ENCODE data around the gene NAGK. TPM values are rescaled to one million over a fixed set of nuclear protein-coding genes. Genes with fewer than 3 reads are reported as not detected.

Gene NAGK
- total and polyA plus RNA-seq, 12 donors: 40.4 to 99.8 (median 46.0) TPM

GRCh38 chr2:71063216-71063615, 5.2 kb upstream of the NAGK start:
- no peak for TF ChIP-seq CTCF (IDR thresholded peaks at IDR 0.05)
- H3K36me3 ChIP-seq: no peaks in the 10 kb centered on the region
- H3K9me3 ChIP-seq: no peaks in the 10 kb centered on the region
- H3K4me1 ChIP-seq: peaks cover 0 to 49% (median 9%) of the 10 kb centered on the region in 9 donors
- intact Hi-C loops (cut with DNase I): loop anchor here in 1 of 10 donors (5.0 kb wide), 1 partner anchor 66 kb away; no protein-coding TSS in a partner anchor
- H3K4me3 ChIP-seq: no peak overlapping the region
- peak overlapping the region in 1 of 10 donors; percentile 90 for H3K27ac ChIP-seq
- ATAC-seq: no peak
- peaks cover 0 to 23% (median 5%) of the 10 kb centered on the region in 7 donors for H3K27me3 ChIP-seq
- 65 to 81% methylated on average over 1 of the region's 1 CpG for WGBS, 2 donors
- DNase-seq: no peak

DNA sequence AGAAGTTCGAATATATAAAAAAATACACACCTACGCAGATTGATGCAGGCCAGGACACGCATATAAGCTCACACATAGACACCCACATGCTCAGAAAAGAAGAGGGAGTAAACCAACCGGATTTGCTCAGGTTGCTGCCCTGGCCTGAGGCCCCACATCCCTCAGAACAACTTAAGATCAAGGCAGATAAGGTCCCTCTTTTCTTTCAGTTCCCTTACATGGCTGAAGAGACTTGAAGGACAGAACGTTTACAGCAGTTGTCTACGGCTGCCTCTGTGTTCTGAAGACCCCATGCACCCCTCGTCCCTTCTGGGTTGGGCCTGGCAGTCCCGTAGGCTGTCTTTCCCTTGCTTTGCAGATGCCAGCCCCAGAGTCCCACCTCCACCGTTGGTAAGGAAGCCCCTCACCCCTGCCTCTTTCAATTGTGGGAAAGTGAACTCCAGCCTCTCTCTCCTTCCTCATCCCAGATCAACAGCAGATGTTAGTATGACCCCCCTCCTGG, 4.3 kb upstream of the NAGK start:
- Histone ChIP-seq H3K27me3 (peaks cover 0 to 23% (median 5%) of the 10 kb centered on the region in 7 donors), H3K36me3 (no peaks in the 10 kb centered on the region), H3K4me3 (peak overlapping the region in 2 of 10 donors; percentile 14 to 36), H3K4me1 (peaks cover under 1 to 51% (median 12%) of the 10 kb centered on the region in 9 donors), H3K27ac (peak overlapping the region in 2 of 10 donors; percentile 41 to 90), H3K9me3 (no peaks in the 10 kb centered on the region)
- DNase-seq (no peak), ATAC-seq (no peak)
- WGBS, 2 donors: 61 to 62% methylated on average over 9 of the region's 9 CpGs
- TF ChIP-seq CTCF (IDR thresholded peaks at IDR 0.05): no peak
- intact Hi-C loops (cut with DNase I): loop anchor here in 1 of 10 donors (5.0 kb wide), 1 partner anchor 67 kb away; no protein-coding TSS in a partner anchor

- H3K27me3 ChIP-seq: peaks cover 0 to 16% (median 5%) of the 10 kb centered on the region in 7 donors
- H3K4me3 ChIP-seq: peak overlapping the region in 1 of 10 donors; percentile 36
- peaks cover 0 to 4% (median 0%) of the 10 kb centered on the region in 9 donors for H3K36me3 ChIP-seq
- H3K9me3 ChIP-seq: no peaks in the 10 kb centered on the region
- intact Hi-C loops (cut with DNase I): loop anchor here in 2 of 10 donors (5.0 kb wide), 2 partner anchors 67 to 68 kb away; partner anchors contain the start of genes MCEE (in 1 of the 2) and MPHOSPH10 (in 1 of the 2)
- no peak for TF ChIP-seq CTCF (IDR thresholded peaks at IDR 0.05)
- H3K4me1 ChIP-seq: peaks cover 7 to 60% (median 21%) of the 10 kb centered on the region in 9 donors
- DNase-seq (no peak), ATAC-seq (no peak)
- H3K27ac ChIP-seq: peak overlapping the region in 5 of 10 donors; percentile 5 to 90 (median 7)
- WGBS, 2 donors: 74 to 81% methylated on average over 7 of the region's 7 CpGs
These were observed 3.5 kb upstream of the NAGK start for GRCh38 chr2:71064754-71065621.

- WGBS, 2 donors: 88 to 91% methylated on average over 3 of the region's 3 CpGs
- H3K4me1 ChIP-seq: peaks cover 7 to 71% (median 34%) of the 10 kb centered on the region in 9 donors
- ATAC-seq (no peak), DNase-seq (no peak)
- peaks cover 0 to 17% (median 0%) of the 10 kb centered on the region in 9 donors for H3K36me3 ChIP-seq
- intact Hi-C loops (cut with DNase I): loop anchor here in 1 of 10 donors (5.0 kb wide), 1 partner anchor 65 kb away; the partner anchor contains the start of genes MCEE and MPHOSPH10
- H3K27ac ChIP-seq: peak overlapping the region in 1 of 10 donors; percentile 90
- H3K27me3 ChIP-seq: peaks cover 0 to 4% (median 0%) of the 10 kb centered on the region in 7 donors
- no peak overlapping the region for H3K4me3 ChIP-seq
- H3K9me3 ChIP-seq: no peaks in the 10 kb centered on the region
- TF ChIP-seq CTCF (IDR thresholded peaks at IDR 0.05): no peak
These were observed 1.6 kb upstream of the NAGK start for GRCh38 chr2:71066856-71067255.

All from heart right ventricle (tissue), 16 donors.